Smooth muscle cell (in vitro differentiated cells): ENCODE measurements around the gene FILIP1L. TPM values are rescaled to one million over a fixed set of nuclear protein-coding genes. Genes with fewer than 3 reads are reported as not detected.

Experiments
- DNase-seq: peaks from one replicate; lab custom pipeline; 2025; ENCODE audit not compliant: unreplicated experiment; lab: John Stamatoyannopoulos, UW
- H2AFZ ChIP-seq: fragments of 200-600 bp; sonication (generic); 2 replicates; pipeline ENCODE4 v1.6.0; 2016; ENCODE audit warnings: antibody characterized with exemption, low read depth, mild to moderate bottlenecking
- H3F3A ChIP-seq: fragments of 200-600 bp; sonication (generic); 2 replicates; pipeline ENCODE4 v1.6.0; 2017; ENCODE audit warnings: antibody characterized with exemption, low read depth
- H3K27ac ChIP-seq: fragments of 200-600 bp; sonication (generic); 2 replicates; pipeline ENCODE4 v1.5.1; 2016; ENCODE audit warnings: low read depth, mild to moderate bottlenecking
- H3K27me3 ChIP-seq: fragments of 200-600 bp; sonication (generic); 2 replicates; pipeline ENCODE4 v1.6.1; 2016; ENCODE audit warnings: low read depth, mild to moderate bottlenecking
- H3K36me3 ChIP-seq: fragments of 200-600 bp; sonication (generic); 2 replicates; pipeline ENCODE4 v1.5.1; 2016; ENCODE audit warnings: low read depth
- H3K4me1 ChIP-seq: fragments of 200-600 bp; sonication (generic); 2 replicates; pipeline ENCODE4 v1.5.1; 2016; ENCODE audit warnings: low read depth
- H3K4me2 ChIP-seq: fragments of 200-600 bp; sonication (generic); 2 replicates; pipeline ENCODE4 v1.6.0; 2016; ENCODE audit warnings: mild to moderate bottlenecking
- H3K4me3 ChIP-seq: fragments of 200-600 bp; sonication (generic); 2 replicates; pipeline ENCODE4 v1.5.1; 2016; ENCODE audit warnings: mild to moderate bottlenecking
- H3K79me2 ChIP-seq: fragments of 200-600 bp; sonication (generic); 2 replicates; pipeline ENCODE4 v1.6.0; 2016; ENCODE audit warnings: low read depth, mild to moderate bottlenecking
- H3K9ac ChIP-seq: fragments of 200-600 bp; sonication (generic); 2 replicates; pipeline ENCODE4 v1.6.0; 2016; ENCODE audit warnings: low read depth
- H3K9me3 ChIP-seq: fragments of 200-600 bp; sonication (generic); replicated peaks from 2 replicates; pipeline ENCODE4 v1.5.1; 2016; ENCODE audit warnings: low read depth
- H4K20me1 ChIP-seq: fragments of 200-600 bp; sonication (generic); 2 replicates; pipeline ENCODE4 v1.6.0; 2016; ENCODE audit warnings: low read depth
- CTCF ChIP-seq: fragments of 200-600 bp; sonication (generic); IDR thresholded peaks from 2 replicates; pipeline ENCODE4 v1.5.1; 2017; ENCODE audit warnings: borderline replicate concordance, mild to moderate bottlenecking, antibody characterized with exemption; ENCODE audit not compliant: insufficient read depth, poor library complexity, severe bottlenecking
- WGBS: methylation state at CpG from one replicate; pipeline ENCODE4 v1.1.7; 2016; ENCODE audit warnings: low lambda C conversion rate; 5-methylcytosine and 5-hydroxymethylcytosine counted together
- polyA plus RNA-seq: library from polyadenylated mRNA; unstranded; fragments of >200 nt; fragmentation: Nextera tagmentation; extraction: Ambion mirVana; gene quantifications from 2 replicates; pipeline ENCODE4 v1.2.1, GENCODE V29; 2016
- total RNA-seq: library from RNA; depleted of rRNA; stranded (reverse); fragments of >200 nt; gene quantifications from 2 replicates; pipeline ENCODE4 v1.2.3, GENCODE V29; 2014

Gene FILIP1L
- total and polyA plus RNA-seq, 2 experiments from 2014 or later: 56.2 to 104 TPM

- WGBS: 53% methylated on average over 2 of the region's 2 CpGs
- peak overlapping the region; percentile 97 for H3K9ac ChIP-seq
- peak overlapping the region; percentile 96 for H3K27ac ChIP-seq
Observed at GRCh38 chr3:99873269-99874102, 240.8 kb downstream of the FILIP1L start.

GRCh38 chr3:99872923-99873254 lies 241.4 kb downstream of the FILIP1L start:
- H3F3A ChIP-seq: peaks cover 14% of the 10 kb centered on the region
- peak overlapping the region; percentile 81 for H3K4me3 ChIP-seq
- H3K9me3 ChIP-seq: no peaks in the 10 kb centered on the region
- H3K4me1 ChIP-seq: peaks cover 36% of the 10 kb centered on the region
- H3K27ac ChIP-seq: peak overlapping the region; percentile 96
- no peaks in the 10 kb centered on the region for H3K27me3 ChIP-seq
- DNase-seq: no peak
- no peaks in the 10 kb centered on the region for H3K36me3 ChIP-seq
- peaks cover 70% of the 10 kb centered on the region for H4K20me1 ChIP-seq
- H3K4me2 ChIP-seq: peak overlapping the region; percentile 97
- peaks cover 87% of the 10 kb centered on the region for H3K79me2 ChIP-seq
- no peak overlapping the region for H2AFZ ChIP-seq
- no peak for TF ChIP-seq CTCF
- peak overlapping the region; percentile 97 for H3K9ac ChIP-seq

More at GRCh38 chr3:99873269-99874102, 240.8 kb downstream of the FILIP1L start:
- H2AFZ ChIP-seq: no peak overlapping the region
- no peaks in the 10 kb centered on the region for H3K9me3 ChIP-seq
- H3K36me3 ChIP-seq: no peaks in the 10 kb centered on the region
- no peaks in the 10 kb centered on the region for H3K27me3 ChIP-seq
- peak overlapping the region; percentile 97 for H3K4me2 ChIP-seq
- H4K20me1 ChIP-seq: peaks cover 64% of the 10 kb centered on the region
- H3F3A ChIP-seq: peaks cover 12% of the 10 kb centered on the region
- H3K4me1 ChIP-seq: peaks cover 30% of the 10 kb centered on the region
- no peak for TF ChIP-seq CTCF
- peaks cover 81% of the 10 kb centered on the region for H3K79me2 ChIP-seq
- peak overlapping the region; percentile 81 for H3K4me3 ChIP-seq
- no peak for DNase-seq

- Histone ChIP-seq H3K4me3 (peak overlapping the region; percentile 81), H3K79me2 (peaks cover 98% of the 10 kb centered on the region), H3K9ac (no peak overlapping the region), H3K4me1 (peaks cover 43% of the 10 kb centered on the region), H2AFZ (no peak overlapping the region), H3K27ac (peak overlapping the region; percentile 96), H3K9me3 (no peaks in the 10 kb centered on the region), H3K36me3 (no peaks in the 10 kb centered on the region), H3K27me3 (no peaks in the 10 kb centered on the region), H4K20me1 (peaks cover 84% of the 10 kb centered on the region), H3K4me2 (peak overlapping the region; percentile 97), H3F3A (peaks cover 11% of the 10 kb centered on the region)
- 67% methylated on average over 4 of the region's 4 CpGs for WGBS
- no peak for TF ChIP-seq CTCF
- no peak for DNase-seq
Observed at GRCh38 chr3:99871231-99872045, 242.9 kb downstream of the FILIP1L start.
